Esophagus mucosa (tissue), 1 donor: ENCODE measurements around the gene LRRC3. TPM values are rescaled to one million over a fixed set of nuclear protein-coding genes. Genes with fewer than 3 reads are reported as not detected.
A peak's percentile ranks its signal among the peaks of the same experiment; 100 is the strongest.

Source experiments
- ATAC-seq: fragments of 200-7000 bp; cut with Tn5 transposase; one replicate; pipeline ENCODE4 v1.9.1; 2020
- total RNA-seq: library from RNA; stranded (reverse); gene quantifications from one replicate; pipeline ENCODE4 v1.2.4, GENCODE V29; 2023
- donor health status: DM: yes; HTN: yes; CAD: no.

The LRRC3 gene
- total RNA-seq, 1 donor from 2014 or later, result 0.72 TPM

GRCh38 chr21:44440241-44441040 is 14.9 kb upstream of the LRRC3 start:
- ATAC-seq, result no peak

GRCh38 chr21:44441041-44441400 is 14.3 kb upstream of the LRRC3 start:
- ATAC-seq, result no peak

- no peak for ATAC-seq
Measured at GRCh38 chr21:44441581-44442265, 13.6 kb upstream of the LRRC3 start.

- ATAC-seq, result no peak
Measured at GRCh38 chr21:44442266-44443125, 12.8 kb upstream of the LRRC3 start.

- no peak for ATAC-seq
Measured at GRCh38 chr21:44443291-44443890, 11.9 kb upstream of the LRRC3 start.

GRCh38 chr21:44443891-44444285 is 11.4 kb upstream of the LRRC3 start:
- no peak for ATAC-seq

GRCh38 chr21:44444286-44444931 is 10.9 kb upstream of the LRRC3 start:
- ATAC-seq, result peak; percentile 28

- no peak for ATAC-seq
Measured at GRCh38 chr21:44445145-44445812, 10.0 kb upstream of the LRRC3 start.

- ATAC-seq, result no peak
Measured at GRCh38 chr21:44448651-44449131, 6.6 kb upstream of the LRRC3 start.

- peak; percentile 15 for ATAC-seq
Measured at GRCh38 chr21:44449473-44450363, 5.6 kb upstream of the LRRC3 start.

GRCh38 chr21:44450402-44450801 is 4.9 kb upstream of the LRRC3 start:
- ATAC-seq, result no peak

- no peak for ATAC-seq
Measured at GRCh38 chr21:44450999-44451398, 4.3 kb upstream of the LRRC3 start.

- no peak for ATAC-seq
Measured at GRCh38 chr21:44453120-44453519, 2.2 kb upstream of the LRRC3 start.

- no peak for ATAC-seq
Measured at GRCh38 chr21:44454058-44454457, 1.3 kb upstream of the LRRC3 start.

- peak; percentile 43 for ATAC-seq
Measured at GRCh38 chr21:44455524-44456213, 359 bp downstream of the LRRC3 start.

GRCh38 chr21:44456214-44456914 is 1.1 kb downstream of the LRRC3 start:
- ATAC-seq, result peak; percentile 7

- no peak for ATAC-seq
Measured at GRCh38 chr21:44456915-44457736, 1.8 kb downstream of the LRRC3 start.
